GM12872 (cell line): ENCODE data around the gene WNT5B.

ENCODE experiments used
- CTCF ChIP-seq: IDR thresholded peaks from 3 replicates; pipeline ENCODE4 v1.5.1; 2011; ENCODE audit warnings: low read depth, mild to moderate bottlenecking, low read length, moderate library complexity; ENCODE audit not compliant: insufficient read depth

The WNT5B gene

GRCh38 chr12:1603269-1603993, 25.6 kb upstream of the WNT5B start:
- no peak for TF ChIP-seq CTCF

GRCh38 chr12:1604464-1604863, 24.6 kb upstream of the WNT5B start:
- TF ChIP-seq CTCF: no peak

GRCh38 chr12:1605129-1606020, 23.7 kb upstream of the WNT5B start:
- peak; percentile 88 for TF ChIP-seq CTCF

GRCh38 chr12:1606021-1606622, 22.9 kb upstream of the WNT5B start:
- no peak for TF ChIP-seq CTCF

- no peak for TF ChIP-seq CTCF
Observed at GRCh38 chr12:1607940-1608712, 20.9 kb upstream of the WNT5B start.

GRCh38 chr12:1608713-1609119, 20.3 kb upstream of the WNT5B start:
- TF ChIP-seq CTCF: no peak
